NAMALWA (cell line): Measurements from ENCODE around the gene PTGER3.
A peak's percentile ranks its signal among the peaks of the same experiment; 100 is the strongest.

ENCODE experiments used
- DNase-seq: peaks from one replicate; pipeline ENCODE4 v3.0.0-alpha.2; 2015; ENCODE audit warnings: low spot score

The PTGER3 gene

GRCh38 chr1:71047635-71048607 is at the start of gene PTGER3:
PTGER3 (minus strand) TSS chr1:71047816; CDS start chr1:71047577, 239 bp downstream.
- no peak for DNase-seq

DNA sequence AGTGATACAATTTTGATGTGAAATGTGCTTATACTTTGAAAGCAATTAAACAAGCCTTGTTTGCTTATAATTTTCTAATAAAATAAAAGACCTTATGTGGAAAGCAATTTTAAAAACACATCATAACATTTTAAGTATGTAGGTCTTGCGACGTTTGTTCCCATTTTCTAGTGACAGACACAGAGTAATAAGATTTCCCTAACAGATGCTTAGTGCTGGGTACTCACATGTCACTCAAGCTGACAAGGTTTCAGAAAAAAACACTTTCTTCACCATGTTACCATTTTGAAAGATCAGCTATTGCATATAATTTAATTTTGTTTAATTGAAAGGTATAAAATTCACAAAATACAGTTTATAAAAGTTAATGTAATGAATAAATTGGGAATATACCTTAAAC is 47.3 kb upstream of the PTGER3 start:
- DNase-seq = no peak

DNA sequence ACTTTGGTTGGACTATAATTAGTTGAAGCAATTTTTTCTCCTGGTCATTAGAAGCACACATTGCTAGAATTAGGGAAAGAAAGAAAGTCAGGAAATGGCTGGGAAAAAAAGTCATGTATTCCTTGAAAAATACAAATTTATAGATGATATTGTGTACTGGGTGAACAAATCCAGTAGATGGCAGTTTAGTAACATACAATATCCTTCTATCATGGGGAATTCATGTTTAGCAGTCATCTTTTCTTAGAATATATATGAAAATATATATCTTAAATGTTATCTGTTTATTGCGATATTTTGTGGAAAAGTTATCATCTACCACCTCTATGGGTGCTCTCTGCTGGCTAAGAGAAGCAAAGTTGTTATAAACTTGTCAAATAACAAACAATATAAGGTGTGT is 46.3 kb upstream of the PTGER3 start:
- DNase-seq = peak; percentile 25

DNA sequence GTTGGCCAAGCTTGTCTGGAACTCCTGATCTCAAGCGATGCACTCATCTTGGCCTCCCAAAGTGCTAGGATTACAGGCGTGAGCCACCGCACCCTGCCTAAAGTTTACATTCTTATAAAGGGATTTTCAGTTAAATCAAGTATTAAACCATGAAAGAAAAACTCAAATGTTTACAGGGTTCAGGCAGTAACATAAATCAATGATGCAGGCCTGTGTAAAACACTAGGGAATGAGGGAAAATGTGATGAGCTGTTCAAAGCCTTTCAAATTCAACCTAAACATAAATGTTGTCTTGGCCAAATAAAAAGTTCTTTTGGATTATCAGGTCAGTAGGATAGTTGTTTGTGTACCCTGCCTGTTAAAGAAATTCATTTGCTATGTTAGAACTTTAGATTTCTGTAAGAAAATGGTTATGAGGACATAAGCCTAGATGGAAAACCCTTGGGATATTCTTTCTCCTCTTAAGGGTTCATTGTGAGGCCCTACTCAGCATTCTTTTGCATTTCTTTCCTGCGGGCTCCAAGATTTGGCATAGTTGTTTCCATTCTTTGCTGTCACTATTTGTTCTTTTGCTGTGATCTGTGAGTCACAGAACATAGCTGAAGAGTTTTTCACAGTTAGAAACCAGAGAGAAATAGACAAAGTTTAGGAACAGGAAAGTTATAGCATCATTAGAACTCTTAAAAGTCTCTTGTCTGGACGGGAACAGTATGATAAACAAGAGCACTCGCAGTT is 42.1 kb upstream of the PTGER3 start:
- DNase-seq = no peak

DNA sequence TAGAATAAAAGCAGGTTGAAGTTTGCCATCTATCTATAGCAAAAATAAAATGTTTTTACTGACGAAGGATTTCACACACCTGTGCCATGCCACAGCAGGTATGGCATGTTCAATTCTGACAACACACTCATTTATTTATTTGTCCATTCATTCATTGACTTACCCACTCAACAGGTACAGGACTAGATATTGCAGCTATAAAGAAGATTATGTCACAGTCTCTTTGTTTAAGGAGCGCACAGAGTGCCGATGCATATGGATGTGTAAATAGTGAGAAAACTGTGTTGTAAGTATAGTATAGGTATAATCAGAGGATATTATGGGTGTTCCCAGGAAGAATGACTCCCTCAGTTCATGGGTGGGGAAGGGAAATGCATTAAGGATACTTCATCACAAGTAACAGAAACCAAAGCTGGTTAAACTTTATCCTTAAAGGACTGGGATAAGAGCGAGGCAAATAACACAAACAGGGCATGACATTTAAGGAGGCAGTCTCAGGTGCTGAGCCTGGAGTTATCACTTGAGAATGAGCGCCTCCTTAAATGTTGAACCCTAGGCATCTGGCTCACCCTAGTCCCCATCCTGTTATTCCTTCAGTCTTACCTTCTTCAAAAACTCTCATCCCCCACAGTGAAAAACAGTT is 41.1 kb upstream of the PTGER3 start:
- DNase-seq = no peak

DNA sequence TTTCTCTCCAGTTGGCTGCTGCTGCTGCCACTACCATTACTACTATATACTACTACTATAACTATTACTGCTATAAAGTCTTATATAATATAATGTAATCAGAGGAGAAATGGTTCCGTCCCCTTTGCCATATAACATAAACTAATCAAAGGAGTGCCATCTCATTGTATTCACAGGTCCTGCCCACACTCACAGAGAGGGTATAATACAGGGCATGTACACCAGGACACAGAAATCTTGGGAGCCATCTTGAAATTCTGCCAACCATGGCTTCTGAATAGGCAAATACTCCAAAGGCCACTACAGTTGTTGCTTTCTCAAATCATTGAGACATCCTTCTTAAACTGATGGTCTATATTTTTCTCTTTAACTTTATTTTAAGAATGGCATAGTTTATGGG is 40.1 kb upstream of the PTGER3 start:
- DNase-seq = no peak

- no peak for DNase-seq
Measured at GRCh38 chr1:71087060-71087459, 39.4 kb upstream of the PTGER3 start.

- DNase-seq = no peak
Measured at GRCh38 chr1:71086331-71086730, 38.7 kb upstream of the PTGER3 start.

GRCh38 chr1:71083271-71083670 is 35.7 kb upstream of the PTGER3 start:
- DNase-seq = no peak

DNA sequence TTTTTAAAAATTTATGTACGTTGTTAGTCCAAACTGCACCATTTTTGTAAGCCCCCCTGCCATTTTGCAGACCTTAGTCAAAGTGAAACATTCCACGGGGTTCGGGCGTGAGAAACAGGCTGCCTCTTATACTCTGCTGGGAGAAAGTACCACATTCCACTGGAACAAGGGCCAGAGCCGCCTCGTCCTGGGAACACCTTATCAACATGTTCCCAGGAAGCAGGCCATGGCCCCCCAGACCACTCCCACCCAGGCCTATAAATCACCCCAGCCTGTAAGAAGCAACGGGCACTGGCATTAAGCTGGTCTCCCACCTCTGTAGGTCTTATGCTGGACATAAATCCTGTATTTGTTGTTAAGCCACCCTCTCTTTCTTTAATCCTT is 34.1 kb upstream of the PTGER3 start:
- peak; percentile 7 for DNase-seq

DNA sequence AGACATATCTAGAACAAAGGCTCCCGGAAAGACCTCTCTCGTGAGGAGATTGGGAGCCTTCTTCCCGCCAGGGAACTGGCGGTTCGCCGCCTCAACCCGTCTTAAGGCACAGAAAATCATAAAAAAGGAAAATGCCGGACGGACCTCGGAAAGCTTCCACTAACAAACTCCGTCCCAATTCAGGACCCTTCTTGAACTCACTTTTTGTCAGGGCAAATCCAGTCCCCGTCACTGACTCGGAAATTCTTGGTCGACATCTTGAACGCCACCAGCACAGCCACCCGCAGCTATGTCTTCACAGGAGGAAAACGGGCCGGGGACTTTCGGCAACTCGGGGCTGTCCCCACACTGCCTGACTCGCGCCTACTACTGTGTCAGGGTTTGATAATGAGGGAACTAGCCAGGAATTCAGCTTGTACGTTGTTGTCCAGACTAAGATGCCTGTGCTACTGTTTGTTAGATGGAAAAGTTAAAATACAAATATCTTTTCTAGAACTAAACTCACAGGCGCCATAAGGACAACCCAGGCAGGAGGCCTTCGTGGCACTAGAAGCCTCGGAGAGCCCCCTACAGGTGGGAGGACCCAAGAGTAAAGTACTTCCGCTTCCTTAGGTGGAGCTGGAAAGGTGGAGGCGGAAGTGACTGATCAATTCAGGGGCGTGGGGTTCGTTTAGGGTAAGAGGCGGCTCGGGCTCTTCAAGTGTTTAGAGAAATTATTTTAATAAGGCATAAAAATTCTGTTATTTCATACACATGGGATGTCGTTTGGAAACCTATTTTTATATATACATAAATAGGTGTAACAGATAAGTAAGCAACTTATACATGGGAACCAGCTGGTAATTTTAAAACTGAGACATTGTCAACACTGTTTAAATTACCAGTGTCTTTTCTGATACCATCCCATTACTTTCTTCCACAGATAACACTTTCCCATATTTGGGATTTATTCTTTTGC is 33.4 kb upstream of the PTGER3 start, which contains the start of gene ZRANB2:
Gene ZRANB2, minus strand, starts transcription at position 297 of the 958 bp plus-strand sequence. Its CDS starts 40 bp downstream, at position 257.
- DNase-seq = peak; percentile 98

GRCh38 chr1:71080230-71080738 is 32.7 kb upstream of the PTGER3 start:
- DNase-seq = peak; percentile 42

GRCh38 chr1:71074681-71075080 is 27.1 kb upstream of the PTGER3 start:
- no peak for DNase-seq

DNA sequence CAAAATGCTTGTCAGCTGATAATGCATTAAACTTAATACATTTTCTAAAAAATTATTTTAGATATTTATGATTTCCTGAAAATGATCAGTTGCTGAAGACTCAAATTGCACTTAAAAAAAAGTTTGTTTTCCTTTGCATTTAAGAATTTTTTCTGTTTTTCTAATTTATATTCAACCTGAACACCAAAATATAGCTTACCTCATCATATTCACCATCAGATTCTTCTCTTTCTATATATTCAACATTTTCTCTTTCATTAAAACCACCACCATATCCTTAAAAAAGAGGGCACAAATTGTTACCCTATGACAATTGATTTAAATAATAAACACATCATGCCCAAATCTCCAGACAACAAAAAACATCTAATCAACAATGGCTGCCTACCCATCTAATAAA is 24.7 kb upstream of the PTGER3 start:
- DNase-seq = no peak

DNA sequence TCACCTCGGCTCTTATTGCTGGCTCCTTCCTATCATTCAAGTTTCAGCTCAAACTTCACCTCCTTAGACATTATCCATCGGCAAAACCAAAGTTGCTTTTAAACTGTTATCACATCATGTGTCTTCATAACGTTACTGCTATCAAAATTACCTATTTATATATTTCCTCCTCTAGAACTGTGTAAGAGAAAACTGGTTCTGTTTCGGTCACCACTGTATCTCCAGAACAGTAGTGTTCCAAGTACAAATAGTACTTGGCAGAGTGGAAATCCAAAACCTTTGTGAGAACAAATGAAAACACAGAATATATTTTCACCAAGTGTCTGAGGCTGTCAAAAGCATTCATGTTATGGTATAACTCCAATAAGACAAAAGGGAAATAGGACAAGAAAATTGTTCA is 24.1 kb upstream of the PTGER3 start:
- DNase-seq = no peak

- DNase-seq = no peak
Measured at GRCh38 chr1:71068325-71069240, 21.0 kb upstream of the PTGER3 start.

GRCh38 chr1:71054791-71055190 is 7.2 kb upstream of the PTGER3 start:
- DNase-seq = no peak

GRCh38 chr1:71054281-71054731 is 6.7 kb upstream of the PTGER3 start:
- no peak for DNase-seq

DNA sequence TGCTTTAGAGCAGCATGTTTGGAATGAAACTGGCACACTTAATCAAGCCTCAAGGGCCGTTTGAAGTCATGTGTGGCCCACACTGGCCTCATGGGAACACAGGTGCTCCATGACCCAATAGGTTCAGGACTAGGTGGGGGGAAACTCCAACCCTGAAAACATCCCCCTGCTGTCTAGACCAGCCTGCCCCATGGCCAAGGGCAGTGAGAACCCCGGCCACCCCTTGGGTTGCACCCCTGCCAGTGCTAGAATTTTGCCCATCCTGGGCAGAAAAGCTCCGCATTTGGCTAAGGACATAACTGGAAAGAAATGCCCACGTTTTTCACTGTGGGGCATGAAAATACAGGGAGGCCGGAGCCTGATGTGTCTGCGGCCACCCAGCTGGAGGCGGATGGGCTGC is 6.1 kb upstream of the PTGER3 start:
- no peak for DNase-seq

DNA sequence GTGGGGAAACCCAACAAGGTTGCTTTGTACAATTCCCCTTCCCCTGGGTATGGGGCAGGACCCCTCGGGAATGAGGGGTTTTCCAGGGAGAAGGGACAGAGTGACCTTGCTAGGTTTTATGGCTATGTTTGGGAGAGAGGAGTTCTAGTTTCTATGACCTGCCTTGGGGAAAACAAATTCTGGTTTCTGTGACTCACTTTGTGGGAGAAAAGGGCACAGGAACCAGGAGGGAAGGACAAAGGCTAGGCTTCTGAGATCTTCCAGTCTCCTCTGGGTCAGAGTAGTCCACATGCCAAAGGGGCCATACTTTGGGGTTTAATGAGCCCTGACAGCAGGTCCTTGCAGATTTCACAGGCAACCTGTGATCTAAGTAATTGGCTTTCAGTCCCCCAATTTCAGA is 5.5 kb upstream of the PTGER3 start:
- DNase-seq = no peak
